ENCODE results near the gene HNRNPUL1.

DNA sequence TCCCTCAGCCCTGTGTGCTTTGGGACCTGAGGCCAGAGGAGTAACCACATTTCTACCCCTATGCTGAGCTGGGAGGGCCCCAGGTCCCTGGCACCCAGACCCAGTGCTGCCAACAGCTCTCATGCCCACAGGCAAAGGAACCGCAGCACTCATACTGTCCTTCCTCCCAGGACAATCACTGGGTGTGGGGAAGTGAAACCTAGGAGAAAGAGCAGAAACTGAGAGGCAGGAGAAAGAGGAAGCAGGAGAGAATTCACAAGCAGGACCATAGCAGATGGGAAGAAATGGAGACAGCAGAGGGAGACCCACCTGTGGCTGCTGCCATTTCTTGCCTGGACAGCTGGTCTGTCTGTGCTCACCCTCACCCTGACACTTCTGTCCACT lies 64.7 kb downstream of the HNRNPUL1 start:
- no peak for TF ChIP-seq RAD21 (IDR thresholded peaks at IDR 0.05; ENCODE audit: low read depth)
- no peak for TF ChIP-seq EP300 (IDR thresholded peaks at IDR 0.05; ENCODE audit: borderline replicate concordance)
- no peak for TF ChIP-seq CREB1 (IDR thresholded peaks at IDR 0.05; ENCODE audit: low read depth)
- TF ChIP-seq EGR1 (IDR thresholded peaks at IDR 0.05) = no peak
- TF ChIP-seq, protein P1, sequence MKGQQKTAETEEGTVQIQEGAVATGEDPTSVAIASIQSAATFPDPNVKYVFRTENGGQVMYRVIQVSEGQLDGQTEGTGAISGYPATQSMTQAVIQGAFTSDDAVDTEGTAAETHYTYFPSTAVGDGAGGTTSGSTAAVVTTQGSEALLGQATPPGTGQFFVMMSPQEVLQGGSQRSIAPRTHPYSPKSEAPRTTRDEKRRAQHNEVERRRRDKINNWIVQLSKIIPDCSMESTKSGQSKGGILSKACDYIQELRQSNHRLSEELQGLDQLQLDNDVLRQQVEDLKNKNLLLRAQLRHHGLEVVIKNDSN (IDR thresholded peaks at IDR 0.05) = no peak
- no peak for TF ChIP-seq ZBTB7A (IDR thresholded peaks at IDR 0.05; ENCODE audit: low read depth)
- TF ChIP-seq, protein P2, sequence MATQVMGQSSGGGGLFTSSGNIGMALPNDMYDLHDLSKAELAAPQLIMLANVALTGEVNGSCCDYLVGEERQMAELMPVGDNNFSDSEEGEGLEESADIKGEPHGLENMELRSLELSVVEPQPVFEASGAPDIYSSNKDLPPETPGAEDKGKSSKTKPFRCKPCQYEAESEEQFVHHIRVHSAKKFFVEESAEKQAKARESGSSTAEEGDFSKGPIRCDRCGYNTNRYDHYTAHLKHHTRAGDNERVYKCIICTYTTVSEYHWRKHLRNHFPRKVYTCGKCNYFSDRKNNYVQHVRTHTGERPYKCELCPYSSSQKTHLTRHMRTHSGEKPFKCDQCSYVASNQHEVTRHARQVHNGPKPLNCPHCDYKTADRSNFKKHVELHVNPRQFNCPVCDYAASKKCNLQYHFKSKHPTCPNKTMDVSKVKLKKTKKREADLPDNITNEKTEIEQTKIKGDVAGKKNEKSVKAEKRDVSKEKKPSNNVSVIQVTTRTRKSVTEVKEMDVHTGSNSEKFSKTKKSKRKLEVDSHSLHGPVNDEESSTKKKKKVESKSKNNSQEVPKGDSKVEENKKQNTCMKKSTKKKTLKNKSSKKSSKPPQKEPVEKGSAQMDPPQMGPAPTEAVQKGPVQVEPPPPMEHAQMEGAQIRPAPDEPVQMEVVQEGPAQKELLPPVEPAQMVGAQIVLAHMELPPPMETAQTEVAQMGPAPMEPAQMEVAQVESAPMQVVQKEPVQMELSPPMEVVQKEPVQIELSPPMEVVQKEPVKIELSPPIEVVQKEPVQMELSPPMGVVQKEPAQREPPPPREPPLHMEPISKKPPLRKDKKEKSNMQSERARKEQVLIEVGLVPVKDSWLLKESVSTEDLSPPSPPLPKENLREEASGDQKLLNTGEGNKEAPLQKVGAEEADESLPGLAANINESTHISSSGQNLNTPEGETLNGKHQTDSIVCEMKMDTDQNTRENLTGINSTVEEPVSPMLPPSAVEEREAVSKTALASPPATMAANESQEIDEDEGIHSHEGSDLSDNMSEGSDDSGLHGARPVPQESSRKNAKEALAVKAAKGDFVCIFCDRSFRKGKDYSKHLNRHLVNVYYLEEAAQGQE (IDR thresholded peaks at IDR 0.05; ENCODE audit: low read depth) = no peak
